COR-L47 (cell line): ENCODE data around the gene STRA6.
"Not testable (repeated sequence)": the region's sequence is repeated elsewhere in the genome, so short reads cannot be mapped to it uniquely, and the experiment has no call there.

Experiments used
- DNase-seq: peaks from one replicate; lab custom pipeline; 2025; lab: John Stamatoyannopoulos, UW

STRA6 gene

GRCh38 chr15:74160390-74160789, 42.2 kb downstream of the STRA6 start:
- not testable (repeated sequence) for DNase-seq

- no peak for DNase-seq
Observed at GRCh38 chr15:74159773-74160172, 42.8 kb downstream of the STRA6 start.

- DNase-seq: no peak
Observed at GRCh38 chr15:74158855-74159650, 43.5 kb downstream of the STRA6 start.

GRCh38 chr15:74157868-74158827, 44.4 kb downstream of the STRA6 start:
- no peak for DNase-seq

GRCh38 chr15:74156678-74157411, 45.7 kb downstream of the STRA6 start:
- peak; percentile 49 for DNase-seq

- DNase-seq: no peak
Observed at GRCh38 chr15:74155766-74156417, 46.7 kb downstream of the STRA6 start.

- DNase-seq: no peak
Observed at GRCh38 chr15:74147051-74147450, 55.5 kb downstream of the STRA6 start.

- no peak for DNase-seq
Observed at GRCh38 chr15:74146277-74146800, 56.2 kb downstream of the STRA6 start.

- DNase-seq: peak; percentile 43
Observed at GRCh38 chr15:74144153-74144775, 58.3 kb downstream of the STRA6 start.

- DNase-seq: no peak
Observed at GRCh38 chr15:74141591-74141990, 61.0 kb downstream of the STRA6 start.

- no peak for DNase-seq
Observed at GRCh38 chr15:74138642-74139041, 63.9 kb downstream of the STRA6 start.

- no peak for DNase-seq
Observed at GRCh38 chr15:74137537-74137894, 65.1 kb downstream of the STRA6 start.

GRCh38 chr15:74136814-74137536, 65.6 kb downstream of the STRA6 start:
- no peak for DNase-seq

- DNase-seq: no peak
Observed at GRCh38 chr15:74136540-74136813, 66.1 kb downstream of the STRA6 start.

- no peak for DNase-seq
Observed at GRCh38 chr15:74135041-74135565, 67.5 kb downstream of the STRA6 start.

- DNase-seq: no peak
Observed at GRCh38 chr15:74134387-74135027, 68.1 kb downstream of the STRA6 start.

GRCh38 chr15:74133694-74134386, 68.7 kb downstream of the STRA6 start:
- no peak for DNase-seq

- no peak for DNase-seq
Observed at GRCh38 chr15:74132681-74133651, 69.6 kb downstream of the STRA6 start.
